Mesodermal cell (in vitro differentiated cells): ENCODE data around the gene PRKD2.

Experiments
- H3K27ac ChIP-seq: 2 replicates; pipeline ENCODE4 v1.7.0; 2013; ENCODE audit warnings: mild to moderate bottlenecking, low read depth, low read length, moderate library complexity; ENCODE audit not compliant: severe bottlenecking
- H3K36me3 ChIP-seq: 2 replicates; pipeline ENCODE4 v1.7.1; 2013; ENCODE audit warnings: mild to moderate bottlenecking, low read length, moderate library complexity; ENCODE audit not compliant: control insufficient read depth, insufficient read depth
- H3K4me1 ChIP-seq: one replicate; pipeline ENCODE4 v1.7.1; 2013; ENCODE audit warnings: mild to moderate bottlenecking, low read length; ENCODE audit not compliant: insufficient read depth, control insufficient read depth, poor library complexity, severe bottlenecking
- H3K4me3 ChIP-seq: 2 replicates; pipeline ENCODE4 v1.7.0; 2013; ENCODE audit warnings: low read length, control low read depth, mild to moderate bottlenecking; ENCODE audit not compliant: insufficient read depth, poor library complexity, severe bottlenecking; ENCODE audit errors: extremely low read depth
- H3K9me3 ChIP-seq: 2 replicates; pipeline ENCODE4 v1.7.1; 2013; ENCODE audit warnings: mild to moderate bottlenecking, low read length, moderate library complexity; ENCODE audit not compliant: control insufficient read depth
- WGBS, 2 experiments: methylation state at CpG; one replicate each; pipeline ENCODE4 v1.1.5; 2013; ENCODE audit warnings: missing lambda C conversion rate in 2 of 2; ENCODE audit not compliant: insufficient coverage in 2 of 2; 5-methylcytosine and 5-hydroxymethylcytosine counted together

Gene PRKD2

GRCh38 chr19:46755077-46755852 lies 38.4 kb upstream of the PRKD2 start:
- 98% methylated on average over 36 to 38 of the region's 39 CpGs for WGBS, 2 experiments
- Histone ChIP-seq H3K9me3 (no peaks in the 10 kb centered on the region), H3K27ac (no peak overlapping the region), H3K4me1 (no peaks in the 10 kb centered on the region), H3K36me3 (peaks cover 32% of the 10 kb centered on the region), H3K4me3 (no peak overlapping the region)

- no peaks in the 10 kb centered on the region for H3K4me1 ChIP-seq
- peaks cover 49% of the 10 kb centered on the region for H3K36me3 ChIP-seq
- 64 to 65% methylated on average over 3 to 4 of the region's 4 CpGs for WGBS, 2 experiments
- no peak overlapping the region for H3K4me3 ChIP-seq
- no peaks in the 10 kb centered on the region for H3K9me3 ChIP-seq
- no peak overlapping the region for H3K27ac ChIP-seq
Measured at GRCh38 chr19:46753420-46754155, 36.7 kb upstream of the PRKD2 start.

DNA sequence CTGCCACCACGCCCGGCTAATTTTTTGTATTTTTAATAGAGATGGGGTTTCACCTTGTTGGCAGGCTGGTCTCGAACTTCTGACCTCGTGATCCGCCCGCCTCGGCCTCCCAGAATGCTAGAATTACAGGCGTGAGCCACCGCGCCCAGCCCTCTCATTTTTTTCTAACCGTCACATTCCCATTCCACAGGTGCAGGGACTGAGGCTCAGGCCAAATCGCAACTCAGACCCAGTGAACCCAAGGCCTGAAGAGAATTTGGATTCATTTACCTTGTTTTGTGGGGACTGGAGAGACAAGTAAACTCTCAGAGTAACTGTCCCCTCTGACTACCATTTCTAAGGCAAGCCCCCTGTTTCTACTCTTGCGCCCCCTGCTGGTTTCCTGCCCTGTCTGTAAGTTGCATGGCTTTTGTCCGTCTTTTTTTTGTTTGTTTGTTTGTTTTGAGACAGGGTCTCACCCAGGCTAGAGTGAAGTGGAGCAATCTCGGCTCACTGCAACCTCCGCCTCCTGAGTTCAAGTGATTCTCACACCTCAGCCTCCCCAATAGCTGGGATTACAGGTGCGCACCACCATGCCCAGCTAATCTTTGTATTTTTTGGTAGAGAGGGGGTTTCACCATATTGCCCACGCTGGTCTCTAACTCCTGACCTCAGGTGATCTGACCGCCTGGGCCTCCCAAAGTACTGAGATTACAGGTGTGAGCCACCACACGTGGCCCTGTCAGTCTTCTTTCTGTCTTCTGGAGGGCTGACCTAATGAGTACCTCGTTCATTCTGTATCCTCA lies 31.6 kb upstream of the PRKD2 start:
- H3K4me3 ChIP-seq, result no peak overlapping the region
- WGBS, 2 experiments, result 88 to 95% methylated on average over 10 to 14 of the region's 21 CpGs
- H3K4me1 ChIP-seq, result peaks cover 5% of the 10 kb centered on the region
- H3K36me3 ChIP-seq, result peaks cover 40% of the 10 kb centered on the region
- no peaks in the 10 kb centered on the region for H3K9me3 ChIP-seq
- H3K27ac ChIP-seq, result no peak overlapping the region

DNA sequence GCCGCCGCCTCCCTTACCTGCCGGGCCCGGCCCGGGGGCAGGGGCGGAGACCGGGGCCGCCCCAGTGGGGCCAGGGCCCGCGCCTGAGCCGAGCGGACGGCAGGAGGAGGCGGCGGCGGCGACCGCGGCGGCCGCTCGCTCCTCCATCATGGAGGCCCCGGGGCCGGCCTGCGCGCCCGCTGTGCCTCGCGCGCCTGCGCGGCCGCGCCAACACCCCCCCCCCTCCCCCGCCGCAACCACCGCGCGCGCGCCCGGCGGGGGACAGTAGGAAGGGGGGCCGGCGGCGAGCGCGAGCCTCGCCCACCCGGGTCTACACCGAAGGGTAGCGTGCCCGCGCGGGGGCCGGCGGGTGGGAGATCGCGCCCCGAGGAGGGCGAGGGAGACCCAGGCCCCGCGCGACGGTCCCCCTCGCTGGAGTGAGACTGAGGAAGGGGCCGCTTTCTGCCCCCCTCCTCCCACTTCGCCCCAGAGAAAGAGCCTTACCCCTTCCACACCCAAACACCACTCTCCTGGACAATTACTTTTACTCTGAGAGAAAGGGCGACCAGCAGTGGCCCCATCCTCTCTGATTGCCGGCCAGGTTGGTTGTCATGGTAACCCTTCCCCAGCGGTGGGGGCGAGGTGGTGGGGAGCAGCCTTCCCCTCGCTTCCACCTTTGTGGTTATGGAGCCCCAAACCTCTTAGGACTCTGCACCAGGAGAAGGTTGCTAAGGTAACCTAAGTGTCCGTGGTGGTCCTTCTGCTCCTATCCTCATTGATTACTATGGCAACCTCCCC lies 29.6 kb upstream of the PRKD2 start, which contains the start of gene STRN4:
STRN4 (minus strand) TSS at position 170 of the 777 bp plus-strand sequence; CDS start at position 150, 20 bp downstream.
- H3K4me3 ChIP-seq, result peak within 1 kb of the TSS; percentile 88
- H3K27ac ChIP-seq, result peak within 1 kb of the TSS; percentile 69
- peaks cover 7% of the 10 kb centered on the region for H3K4me1 ChIP-seq
- no peaks in the 10 kb centered on the region for H3K9me3 ChIP-seq
- 2% methylated on average over 25 to 47 of the region's 74 CpGs for WGBS, 2 experiments
- peaks cover 50% of the 10 kb centered on the region for H3K36me3 ChIP-seq

- peaks cover 50% of the 10 kb centered on the region for H3K36me3 ChIP-seq
- WGBS, 2 experiments, result 0 to 1% methylated on average over 40 to 49 of the region's 68 CpGs
Measured at GRCh38 chr19:46745521-46746280, 28.8 kb upstream of the PRKD2 start, which contains the start of gene FKRP. Gene FKRP, plus strand, starts transcription at chr19:46746057. Its CDS starts 9,394 bp downstream, at chr19:46755451.

DNA sequence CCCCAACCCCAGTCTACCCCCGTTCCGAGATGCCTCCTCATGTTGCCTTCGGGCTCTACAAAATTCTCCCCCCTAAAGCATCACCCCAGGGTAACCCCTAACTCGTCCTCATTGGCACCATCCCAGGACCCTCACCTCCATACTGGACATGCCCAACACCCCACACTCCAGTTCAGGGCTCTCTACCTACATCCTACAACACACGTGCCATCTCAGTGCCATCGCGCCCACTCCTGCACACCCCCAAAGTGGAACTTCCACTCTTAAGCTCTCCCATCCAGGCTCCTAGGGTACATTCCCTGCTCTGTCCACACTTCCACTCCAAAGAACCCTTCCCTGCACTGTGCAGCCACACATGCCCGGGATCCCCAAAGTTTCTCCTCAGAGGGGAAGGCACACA lies 28.1 kb upstream of the PRKD2 start:
- H3K27ac ChIP-seq, result no peak overlapping the region
- H3K4me3 ChIP-seq, result peak overlapping the region; percentile 88
- peaks cover 47% of the 10 kb centered on the region for H3K36me3 ChIP-seq
- H3K4me1 ChIP-seq, result peaks cover 16% of the 10 kb centered on the region
- WGBS, 2 experiments, result 37 to 43% methylated on average over 5 to 7 of the region's 8 CpGs
- H3K9me3 ChIP-seq, result no peaks in the 10 kb centered on the region

More at GRCh38 chr19:46745521-46746280, 28.8 kb upstream of the PRKD2 start, which contains the start of gene FKRP:
- Histone ChIP-seq H3K9me3 (no peaks in the 10 kb centered on the region), H3K4me3 (peak within 1 kb of the TSS; percentile 88), H3K27ac (peak within 1 kb of the TSS; percentile 69), H3K4me1 (peaks cover 14% of the 10 kb centered on the region)

GRCh38 chr19:46744005-46744691 lies 27.2 kb upstream of the PRKD2 start:
- Histone ChIP-seq H3K27ac (no peak overlapping the region), H3K4me1 (peaks cover 16% of the 10 kb centered on the region), H3K9me3 (no peaks in the 10 kb centered on the region), H3K4me3 (peak overlapping the region; percentile 88), H3K36me3 (peaks cover 46% of the 10 kb centered on the region)
- 89 to 100% methylated on average over 8 to 9 of the region's 12 CpGs for WGBS, 2 experiments

- WGBS, 2 experiments, result 100% methylated on average over 1 of the region's 4 CpGs
- Histone ChIP-seq H3K36me3 (peaks cover 46% of the 10 kb centered on the region), H3K27ac (no peak overlapping the region), H3K4me1 (peaks cover 19% of the 10 kb centered on the region), H3K4me3 (no peak overlapping the region), H3K9me3 (no peaks in the 10 kb centered on the region)
Measured at GRCh38 chr19:46742926-46743480, 26.1 kb upstream of the PRKD2 start.

GRCh38 chr19:46741447-46741846 lies 24.5 kb upstream of the PRKD2 start:
- 89 to 90% methylated on average over 15 to 17 of the region's 17 CpGs for WGBS, 2 experiments
- peaks cover 60% of the 10 kb centered on the region for H3K36me3 ChIP-seq
- peaks cover 24% of the 10 kb centered on the region for H3K4me1 ChIP-seq
- H3K27ac ChIP-seq, result no peak overlapping the region
- no peaks in the 10 kb centered on the region for H3K9me3 ChIP-seq
- H3K4me3 ChIP-seq, result no peak overlapping the region
